CD4-positive, alpha-beta T cell (primary cell): ENCODE data around the gene PTGER1. TPM values are rescaled to one million over a fixed set of nuclear protein-coding genes. Genes with fewer than 3 reads are reported as not detected.
A peak's percentile ranks its signal among the peaks of the same experiment; 100 is the strongest.

ENCODE experiments used
- ATAC-seq: fragments of 200-7000 bp; cut with Tn5 transposase; one replicate; pipeline ENCODE4 v1.10.0; 2022; ENCODE audit warnings: mild to moderate bottlenecking; ENCODE audit not compliant: poor library complexity
- CTCF ChIA-PET: fragments of 350-600 bp; sonication (Branson Sonifier 250); formaldehyde crosslinking; loops from one replicate; lab custom pipeline; 2021; ENCODE audit warnings: antibody characterized with exemption, inconsistent platforms; lab: Charles Lee
- POLR2A ChIA-PET: fragments of 350-600 bp; sonication (Branson Sonifier 250); formaldehyde crosslinking; loops from one replicate; lab custom pipeline; 2021; ENCODE audit warnings: antibody characterized with exemption, inconsistent platforms; lab: Charles Lee
- DNase-seq, 14 experiments: peaks; one replicate each; pipeline ENCODE4 v3.0.0-alpha.2; 2013 to 2020; ENCODE audit warnings: mixed read lengths in 2 of 14
- H3K27ac ChIP-seq, 2 donors: one replicate each; pipeline versions ENCODE4 v1.5.1 to v1.7.0; 2013; ENCODE audit warnings: low read length in 2 of 2, low read depth in 1 of 2, mild to moderate bottlenecking in 1 of 2
- H3K27me3 ChIP-seq, 2 experiments: 1 replicate in 1 of 2; 2 replicates in 1 of 2; pipeline versions ENCODE4 v1.6.1 to v1.7.0; 2013; ENCODE audit warnings: low read length in 2 of 2, control low read depth in 1 of 2, mild to moderate bottlenecking in 1 of 2, moderate library complexity in 1 of 2; ENCODE audit not compliant: insufficient read depth in 2 of 2, control insufficient read depth in 1 of 2
- H3K36me3 ChIP-seq: one replicate; pipeline ENCODE4 v1.6.1; 2013; ENCODE audit warnings: low read length, control low read depth; ENCODE audit not compliant: insufficient read depth
- H3K4me1 ChIP-seq: one replicate; pipeline ENCODE4 v1.6.1; 2013; ENCODE audit warnings: low read length, control low read depth; ENCODE audit not compliant: insufficient read depth
- H3K4me3 ChIP-seq: one replicate; pipeline ENCODE4 v1.5.1; 2013; ENCODE audit warnings: mild to moderate bottlenecking, low read length, moderate library complexity
- H3K9me3 ChIP-seq, 2 experiments: 1 replicate in 1 of 2; 2 replicates in 1 of 2; pipeline versions ENCODE4 v1.6.1 to v1.7.0; 2013; ENCODE audit warnings: low read length in 2 of 2, mild to moderate bottlenecking in 2 of 2, control low read depth in 1 of 2, moderate library complexity in 1 of 2; ENCODE audit not compliant: control insufficient read depth in 1 of 2, insufficient read depth in 1 of 2
- H3K27ac Mint-ChIP-seq: one replicate; pipeline ENCODE4 v1.8.0; 2020; ENCODE audit warnings: mixed read lengths
- H3K27me3 Mint-ChIP-seq: one replicate; pipeline ENCODE4 v1.8.0; 2021; ENCODE audit warnings: mixed read lengths
- H3K36me3 Mint-ChIP-seq: one replicate; pipeline ENCODE4 v1.8.0; 2021; ENCODE audit warnings: low read depth, mixed read lengths
- H3K4me1 Mint-ChIP-seq: one replicate; pipeline ENCODE4 v1.8.0; 2021; ENCODE audit warnings: low read depth, mixed read lengths
- H3K4me3 Mint-ChIP-seq: one replicate; pipeline ENCODE4 v1.8.0; 2020; ENCODE audit warnings: mild to moderate bottlenecking, mixed read lengths
- H3K9me3 Mint-ChIP-seq: one replicate; pipeline ENCODE4 v1.8.0; 2020; ENCODE audit warnings: mixed read lengths
- intact Hi-C, 2 experiments: fragments of 100-400 bp; cut with DNase I in 1 of 2; cut with micrococcal nuclease in 1 of 2; formaldehyde crosslinking; loops; one replicate each; pipeline versions ENCODE4 v1.15.1 to v1.9.0; 2023 to 2025; cut with DNase I, micrococcal nuclease
- total RNA-seq, 174 experiments: library from RNA in 2 of 174; stranded (reverse) in 2 of 174; gene quantifications; one replicate each; pipeline ENCODE4 v1.2.3 and lab custom pipeline; 2021 to 2026
- TF ChIP-seq, protein P1 (sequence below): fragments of 200-600 bp; IDR thresholded peaks from one replicate; pipeline ENCODE4 v1.8.0; 2022; ENCODE audit warnings: antibody characterized with exemption, mild to moderate bottlenecking

Gene PTGER1
- total RNA-seq, 2 experiments from 2014 or later: not detected

DNA sequence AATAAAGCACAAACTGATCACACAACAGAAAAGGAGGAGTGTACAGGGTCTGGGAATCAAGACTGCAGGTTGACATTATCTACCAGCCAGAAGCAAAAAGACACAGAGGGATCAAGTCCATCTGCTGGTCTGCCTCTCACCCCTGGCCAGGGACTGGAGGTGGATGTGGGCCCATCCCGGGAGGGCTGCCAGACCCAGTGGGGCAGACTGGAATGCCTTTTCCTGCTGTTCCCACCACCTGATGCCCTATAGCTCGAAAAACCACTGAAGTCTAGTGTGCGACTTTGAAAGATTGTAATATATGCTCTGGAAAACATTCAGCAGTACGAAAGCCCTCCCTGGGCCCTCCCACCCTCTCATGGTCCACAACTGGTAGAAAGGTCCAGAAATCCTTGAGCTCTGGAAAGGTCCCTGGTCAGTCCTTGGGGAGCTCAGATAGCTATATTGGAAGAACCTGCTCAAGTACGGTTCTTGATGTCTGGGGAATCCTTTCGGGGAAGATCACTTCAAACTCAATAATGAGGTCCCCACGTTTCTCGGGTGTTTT is 40.4 kb upstream of the PTGER1 start:
- Histone ChIP-seq H3K27me3 (no peaks in the 10 kb centered on the region), H3K4me3 (peak overlapping the region; percentile 93), H3K4me1 (peaks cover 55% of the 10 kb centered on the region), H3K36me3 (peaks cover 31% of the 10 kb centered on the region), H3K9me3 (no peaks in the 10 kb centered on the region), H3K27ac (no peak overlapping the region)
- H3K27me3 Mint-ChIP-seq: no peaks in the 10 kb centered on the region
- peaks cover 60% of the 10 kb centered on the region for H3K36me3 Mint-ChIP-seq
- H3K27ac Mint-ChIP-seq: peak overlapping the region; percentile 92
- POLR2A ChIA-PET: interaction anchor here (9.8 kb wide), 1 partner anchor 7 kb away, joined by 430 read pairs; no protein-coding TSS in a partner anchor
- H3K9me3 Mint-ChIP-seq: no peaks in the 10 kb centered on the region
- TF ChIP-seq, protein P1, sequence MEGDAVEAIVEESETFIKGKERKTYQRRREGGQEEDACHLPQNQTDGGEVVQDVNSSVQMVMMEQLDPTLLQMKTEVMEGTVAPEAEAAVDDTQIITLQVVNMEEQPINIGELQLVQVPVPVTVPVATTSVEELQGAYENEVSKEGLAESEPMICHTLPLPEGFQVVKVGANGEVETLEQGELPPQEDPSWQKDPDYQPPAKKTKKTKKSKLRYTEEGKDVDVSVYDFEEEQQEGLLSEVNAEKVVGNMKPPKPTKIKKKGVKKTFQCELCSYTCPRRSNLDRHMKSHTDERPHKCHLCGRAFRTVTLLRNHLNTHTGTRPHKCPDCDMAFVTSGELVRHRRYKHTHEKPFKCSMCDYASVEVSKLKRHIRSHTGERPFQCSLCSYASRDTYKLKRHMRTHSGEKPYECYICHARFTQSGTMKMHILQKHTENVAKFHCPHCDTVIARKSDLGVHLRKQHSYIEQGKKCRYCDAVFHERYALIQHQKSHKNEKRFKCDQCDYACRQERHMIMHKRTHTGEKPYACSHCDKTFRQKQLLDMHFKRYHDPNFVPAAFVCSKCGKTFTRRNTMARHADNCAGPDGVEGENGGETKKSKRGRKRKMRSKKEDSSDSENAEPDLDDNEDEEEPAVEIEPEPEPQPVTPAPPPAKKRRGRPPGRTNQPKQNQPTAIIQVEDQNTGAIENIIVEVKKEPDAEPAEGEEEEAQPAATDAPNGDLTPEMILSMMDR: no peak
- DNase-seq (no peak), ATAC-seq (no peak)
- H3K4me1 Mint-ChIP-seq: peaks cover 78% of the 10 kb centered on the region
- CTCF ChIA-PET: interaction anchor here (0.5 to 3.5 kb wide), 2 partner anchors 9 to 29 kb away, joined by 3 to 29 read pairs; no protein-coding TSS in a partner anchor
- intact Hi-C loops: loop anchor here in 1 of 2 experiments (1.0 kb wide), 1 partner anchor 7 kb away; no protein-coding TSS in a partner anchor
- peak overlapping the region; percentile 92 for H3K4me3 Mint-ChIP-seq

DNA sequence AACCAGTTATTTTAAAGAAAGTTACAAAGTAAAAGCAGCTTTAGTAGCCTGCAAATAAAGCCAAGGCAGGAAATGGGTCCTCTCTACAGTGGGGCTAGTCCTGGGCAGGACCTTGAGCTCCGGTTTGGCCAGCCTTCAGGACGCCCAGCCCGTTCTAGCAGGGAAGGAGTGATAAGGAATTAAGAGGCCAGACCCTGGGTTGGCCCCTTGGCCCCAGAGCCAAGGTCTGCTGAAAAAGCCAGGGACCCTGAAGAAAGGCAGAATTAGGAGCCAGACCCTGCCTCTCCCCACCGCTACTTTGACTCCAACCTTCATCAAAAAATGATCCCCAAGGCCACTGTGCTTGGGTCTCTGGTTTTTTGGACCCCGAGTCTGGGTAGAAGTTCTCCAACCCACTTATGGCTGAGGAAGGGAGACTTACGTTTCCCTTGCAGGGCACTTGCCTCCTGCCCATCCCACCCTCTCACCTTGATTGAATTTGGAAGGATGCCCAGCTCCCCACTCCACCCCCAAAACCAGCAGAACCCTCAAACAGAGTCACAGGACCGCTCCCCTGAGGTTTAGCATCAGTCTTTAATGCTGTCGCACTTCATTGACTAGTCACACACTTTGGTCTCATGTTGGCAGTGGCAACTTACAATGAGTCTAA is 39.2 kb upstream of the PTGER1 start:
- peaks cover 44% of the 10 kb centered on the region for H3K4me1 ChIP-seq
- intact Hi-C loops: no loop called here
- H3K27me3 ChIP-seq: no peaks in the 10 kb centered on the region
- POLR2A ChIA-PET: interaction anchor here (1.1 to 1.2 kb wide), 3 partner anchors 8 to 10 kb away, joined by 4 to 12 read pairs (median 4); no protein-coding TSS in a partner anchor
- Mint-ChIP-seq H3K9me3 (no peaks in the 10 kb centered on the region), H3K27me3 (no peaks in the 10 kb centered on the region), H3K4me1 (peaks cover 75% of the 10 kb centered on the region), H3K4me3 (peak overlapping the region; percentile 92), H3K27ac (peak overlapping the region; percentile 92), H3K36me3 (peaks cover 60% of the 10 kb centered on the region)
- H3K4me3 ChIP-seq: no peak overlapping the region
- CTCF ChIA-PET: interaction anchor here (0.7 to 1.5 kb wide), 2 partner anchors 22 to 37 kb away, joined by 3 to 5 read pairs; no protein-coding TSS in a partner anchor
- TF ChIP-seq, protein P1: no peak
- peaks cover 31% of the 10 kb centered on the region for H3K36me3 ChIP-seq
- no peaks in the 10 kb centered on the region for H3K9me3 ChIP-seq
- DNase-seq (peak in 1 of 14 experiments; percentile 50), ATAC-seq (no peak)
- H3K27ac ChIP-seq: no peak overlapping the region

DNA sequence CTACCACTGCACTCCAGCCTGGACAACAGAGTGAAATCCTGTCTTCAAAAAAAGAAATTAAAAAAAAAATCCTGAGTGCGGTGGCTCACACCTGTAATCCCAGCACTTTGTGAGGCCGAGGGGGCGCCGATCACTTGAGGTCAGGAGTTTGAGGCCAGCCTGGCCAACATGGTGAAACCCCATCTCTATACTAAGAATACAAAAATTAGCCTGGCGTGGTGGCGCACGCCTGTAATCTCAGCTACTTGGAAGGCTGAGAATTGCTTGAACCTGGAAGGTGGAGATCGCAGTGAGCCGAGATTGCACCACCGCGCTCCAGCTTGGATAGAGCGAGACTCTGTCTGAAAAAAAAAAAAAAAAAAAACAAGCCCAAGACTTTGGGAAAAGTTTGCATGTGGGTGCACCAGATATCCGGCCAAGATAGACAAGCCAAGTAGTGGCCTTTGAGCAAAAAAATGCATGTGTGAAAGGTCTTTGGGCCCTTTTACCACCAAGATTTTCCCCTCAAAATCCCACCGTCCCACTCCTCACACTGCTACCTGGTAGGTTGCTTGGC is 37.3 kb upstream of the PTGER1 start:
- Mint-ChIP-seq H3K9me3 (no peaks in the 10 kb centered on the region), H3K27ac (peak overlapping the region; percentile 92), H3K4me1 (peaks cover 75% of the 10 kb centered on the region), H3K27me3 (no peaks in the 10 kb centered on the region), H3K36me3 (peaks cover 49% of the 10 kb centered on the region), H3K4me3 (peak overlapping the region; percentile 34)
- intact Hi-C loops: no loop called here
- H3K4me1 ChIP-seq: peaks cover 52% of the 10 kb centered on the region
- peaks cover 31% of the 10 kb centered on the region for H3K36me3 ChIP-seq
- H3K27me3 ChIP-seq: no peaks in the 10 kb centered on the region
- no peaks in the 10 kb centered on the region for H3K9me3 ChIP-seq
- ChIA-PET CTCF (no interaction called here), POLR2A (interaction anchor here (0.7 to 10.0 kb wide), 3 partner anchors 7 to 862 kb away, joined by 3 to 430 read pairs (median 3); partner anchors contain the start of genes DNAJB1 and GIPC1)
- TF ChIP-seq, protein P1: no peak
- no peak overlapping the region for H3K4me3 ChIP-seq
- no peak overlapping the region for H3K27ac ChIP-seq
- ATAC-seq (no peak), DNase-seq (no peak)
